HG02571 (cell line): ENCODE measurements around the gene HM13.
A peak's percentile ranks its signal among the peaks of the same experiment; 100 is the strongest.
"Not testable (repeated sequence)": the region's sequence is repeated elsewhere in the genome, so short reads cannot be mapped to it uniquely, and the experiment has no call there.

ENCODE experiments used
- ATAC-seq: cut with Tn5 transposase; IDR thresholded peaks from one replicate; pipeline ENCODE4 v1.9.1; 2021; ENCODE audit warnings: mild to moderate bottlenecking, moderate library complexity; ENCODE audit not compliant: unreplicated experiment

Gene HM13

DNA sequence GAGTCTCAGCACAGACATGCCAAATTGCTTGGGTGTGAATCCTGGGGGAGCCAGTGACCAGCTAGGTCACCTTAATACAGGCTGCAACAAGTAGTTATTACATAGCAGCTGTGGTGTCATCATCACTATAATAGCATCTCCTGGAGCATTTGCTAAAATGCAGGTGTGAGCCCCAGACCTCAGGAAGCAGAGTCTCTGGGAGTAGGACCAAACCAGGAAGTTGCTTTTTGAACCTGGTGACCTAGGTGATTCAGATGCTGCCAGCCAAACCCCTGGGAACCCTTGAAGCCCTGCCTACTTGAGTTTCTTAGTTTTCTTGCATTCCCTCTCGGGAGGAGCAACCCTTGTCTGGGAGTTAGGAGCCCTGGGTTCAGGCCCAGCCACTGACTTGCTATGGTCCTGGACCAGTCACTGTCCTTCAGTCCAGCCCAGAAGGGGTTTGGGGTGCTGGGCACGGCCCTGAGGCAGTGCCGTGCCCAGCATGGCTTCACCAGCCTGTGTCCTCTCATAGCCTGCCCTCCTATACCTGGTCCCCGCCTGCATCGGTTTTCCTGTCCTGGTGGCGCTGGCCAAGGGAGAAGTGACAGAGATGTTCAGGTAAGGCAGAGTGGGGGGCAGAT is 51.6 kb downstream of the HM13 start:
- no peak for ATAC-seq

DNA sequence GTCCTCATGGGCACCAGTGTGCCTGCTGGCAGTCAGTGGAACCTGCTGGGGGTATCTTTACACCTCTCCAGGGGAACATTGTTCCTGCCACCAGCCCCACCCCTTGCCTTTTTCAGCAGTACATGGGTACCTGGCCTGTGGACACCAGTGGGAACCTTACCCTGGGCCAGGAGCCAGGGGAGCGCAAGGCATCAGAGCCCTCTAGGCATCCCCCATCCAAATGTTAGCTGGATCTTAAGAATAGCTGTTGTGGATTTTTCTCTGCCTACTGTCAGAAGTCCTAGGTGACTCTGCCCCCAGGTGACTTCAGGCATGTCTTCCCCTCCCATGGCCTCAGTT is 52.0 kb downstream of the HM13 start:
- no peak for ATAC-seq

DNA sequence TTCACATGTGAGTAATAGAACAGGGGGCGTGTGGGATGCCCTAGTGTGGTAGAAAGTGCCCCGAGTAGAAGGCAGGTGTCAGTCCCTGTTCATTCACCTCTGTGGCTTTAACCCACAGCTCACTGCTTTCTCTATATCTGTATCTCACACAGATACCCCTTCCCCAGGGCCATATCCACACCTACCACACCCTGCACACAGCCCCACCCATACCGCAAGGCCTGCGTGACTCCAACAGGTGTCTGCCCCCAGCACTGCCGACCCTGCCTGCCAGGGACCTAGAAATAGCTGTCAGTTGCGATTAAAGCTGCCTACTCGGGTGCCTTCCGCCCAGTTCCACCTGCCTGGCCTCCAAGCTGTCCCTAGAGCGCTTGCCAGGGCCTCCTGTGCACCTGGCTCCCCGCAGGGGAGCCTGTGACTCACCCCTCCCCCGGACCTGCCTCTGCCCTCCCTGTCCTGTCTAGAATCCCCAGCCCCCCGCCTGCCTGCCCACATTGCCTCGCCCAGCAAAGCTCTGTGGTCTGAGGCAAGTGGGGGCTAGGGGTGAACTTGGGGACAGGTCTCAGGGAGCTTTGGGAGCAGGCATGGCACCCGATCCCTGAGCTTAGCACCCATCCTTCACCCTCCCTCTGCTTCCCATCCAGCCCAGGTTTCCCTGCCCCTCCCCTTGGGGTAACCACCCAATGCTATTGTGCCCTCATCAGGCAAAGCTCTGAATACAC is 52.6 kb downstream of the HM13 start:
- ATAC-seq = no peak

DNA sequence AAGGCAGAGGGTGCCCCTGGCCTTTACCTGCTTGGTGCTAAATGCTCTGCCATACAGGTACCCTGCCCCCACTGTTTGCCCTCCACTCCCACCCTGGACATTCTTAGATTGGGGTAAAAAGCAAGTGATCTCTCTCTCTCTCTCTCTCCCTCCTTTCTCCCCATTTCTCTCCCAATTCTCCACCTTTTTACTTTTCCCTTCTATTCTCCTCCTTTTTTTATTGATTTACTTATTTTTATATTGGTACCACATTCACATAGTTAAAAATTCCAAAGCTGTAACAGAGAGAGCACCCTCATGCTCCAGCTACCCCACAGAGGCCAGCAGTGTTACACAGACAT is 53.1 kb downstream of the HM13 start:
- no peak for ATAC-seq

DNA sequence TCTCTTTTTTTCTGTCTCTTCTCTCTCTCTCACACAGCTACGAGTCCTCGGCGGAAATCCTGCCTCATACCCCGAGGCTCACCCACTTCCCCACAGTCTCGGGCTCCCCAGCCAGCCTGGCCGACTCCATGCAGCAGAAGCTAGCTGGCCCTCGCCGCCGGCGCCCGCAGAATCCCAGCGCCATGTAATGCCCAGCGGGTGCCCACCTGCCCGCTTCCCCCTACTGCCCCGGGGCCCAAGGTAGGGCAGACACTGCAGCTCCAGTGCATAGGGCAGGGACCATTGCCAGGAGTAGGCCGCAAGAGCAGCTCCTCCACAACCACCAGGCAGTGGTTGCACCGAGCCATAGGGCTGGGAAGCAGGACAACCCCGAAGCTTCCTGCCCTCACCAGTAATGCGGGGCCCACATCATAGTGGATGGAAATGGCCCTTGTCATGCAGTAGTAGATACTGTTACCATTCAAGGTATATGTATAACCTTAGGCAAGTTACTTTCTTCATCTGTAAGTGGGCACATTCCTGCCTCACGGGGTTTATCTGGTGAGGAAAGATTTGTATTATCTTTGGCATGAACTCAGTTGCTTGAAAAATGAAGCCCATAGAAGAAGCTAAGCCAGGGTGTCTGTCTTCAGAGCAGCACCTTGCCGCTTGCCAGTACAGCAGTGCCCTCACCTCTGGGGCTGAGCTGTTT is 53.9 kb downstream of the HM13 start:
- no peak for ATAC-seq

DNA sequence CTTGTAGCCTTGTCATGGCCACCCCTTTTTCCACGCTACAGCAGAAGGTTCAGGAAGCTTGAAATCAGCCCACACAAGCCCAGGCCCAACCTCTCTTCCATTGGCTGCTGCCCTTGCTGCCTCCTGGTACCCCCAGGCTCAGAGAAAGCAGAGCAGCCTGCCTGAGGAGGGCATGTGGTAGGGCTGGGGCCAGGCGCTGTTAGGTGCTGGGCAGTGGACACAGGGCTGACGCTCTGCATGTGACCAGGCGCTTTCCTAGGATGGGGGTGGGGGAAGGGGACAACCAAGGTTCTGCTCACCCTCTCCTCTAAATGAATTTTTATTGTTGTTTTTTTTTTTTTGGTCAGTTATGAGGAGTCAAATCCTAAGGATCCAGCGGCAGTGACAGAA is 54.5 kb downstream of the HM13 start:
- no peak for ATAC-seq

DNA sequence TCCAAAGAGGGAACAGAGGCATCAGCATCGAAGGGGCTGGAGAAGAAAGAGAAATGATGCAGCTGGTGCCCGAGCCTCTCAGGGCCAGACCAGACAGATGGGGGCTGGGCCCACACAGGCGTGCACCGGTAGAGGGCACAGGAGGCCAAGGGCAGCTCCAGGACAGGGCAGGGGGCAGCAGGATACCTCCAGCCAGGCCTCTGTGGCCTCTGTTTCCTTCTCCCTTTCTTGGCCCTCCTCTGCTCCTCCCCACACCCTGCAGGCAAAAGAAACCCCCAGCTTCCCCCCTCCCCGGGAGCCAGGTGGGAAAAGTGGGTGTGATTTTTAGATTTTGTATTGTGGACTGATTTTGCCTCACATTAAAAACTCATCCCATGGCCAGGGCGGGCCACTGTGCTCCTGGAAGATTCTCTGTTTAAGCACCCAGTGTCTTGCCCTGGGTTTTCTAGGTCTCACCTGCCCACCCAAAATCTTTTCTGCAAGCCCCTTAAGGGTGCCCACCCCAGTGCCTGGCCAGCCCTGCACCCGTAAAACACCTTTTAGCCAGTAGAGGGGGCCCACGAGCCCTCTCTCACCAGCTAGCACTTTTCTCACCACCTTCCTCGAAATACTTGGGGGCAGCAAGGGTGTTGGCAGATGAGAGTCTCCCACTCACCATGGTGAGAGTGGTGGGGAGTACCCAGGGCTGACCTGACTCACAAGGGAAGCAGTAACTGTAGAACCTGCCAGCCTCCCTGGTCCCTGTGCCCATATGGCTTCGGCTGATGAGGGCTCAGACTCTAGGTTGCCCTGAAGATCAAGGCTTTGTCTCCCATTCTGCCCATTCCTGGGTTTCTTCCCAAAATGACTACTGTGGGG is 55.1 kb downstream of the HM13 start:
- ATAC-seq = no peak

DNA sequence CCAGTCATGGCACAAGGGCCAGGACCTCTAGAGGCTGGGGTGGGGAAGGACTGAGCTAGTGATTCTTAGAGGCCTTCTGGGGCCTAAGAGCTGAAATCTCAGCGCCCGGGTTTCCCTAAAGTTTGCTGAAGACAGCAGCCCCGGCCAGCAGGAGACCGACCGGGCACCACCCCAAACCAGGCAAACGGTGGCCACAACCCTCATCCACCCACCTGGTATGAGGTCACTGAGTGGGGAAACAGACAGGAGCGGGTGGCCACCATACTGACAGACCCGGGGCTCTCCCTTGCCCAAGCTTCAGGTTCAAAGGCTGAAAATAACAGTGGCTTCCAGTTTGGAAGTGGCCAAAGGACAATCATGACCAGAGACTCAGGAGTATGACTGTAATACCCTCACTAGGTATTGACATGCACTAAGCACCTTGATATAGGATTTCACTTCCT is 55.8 kb downstream of the HM13 start:
- no peak for ATAC-seq

DNA sequence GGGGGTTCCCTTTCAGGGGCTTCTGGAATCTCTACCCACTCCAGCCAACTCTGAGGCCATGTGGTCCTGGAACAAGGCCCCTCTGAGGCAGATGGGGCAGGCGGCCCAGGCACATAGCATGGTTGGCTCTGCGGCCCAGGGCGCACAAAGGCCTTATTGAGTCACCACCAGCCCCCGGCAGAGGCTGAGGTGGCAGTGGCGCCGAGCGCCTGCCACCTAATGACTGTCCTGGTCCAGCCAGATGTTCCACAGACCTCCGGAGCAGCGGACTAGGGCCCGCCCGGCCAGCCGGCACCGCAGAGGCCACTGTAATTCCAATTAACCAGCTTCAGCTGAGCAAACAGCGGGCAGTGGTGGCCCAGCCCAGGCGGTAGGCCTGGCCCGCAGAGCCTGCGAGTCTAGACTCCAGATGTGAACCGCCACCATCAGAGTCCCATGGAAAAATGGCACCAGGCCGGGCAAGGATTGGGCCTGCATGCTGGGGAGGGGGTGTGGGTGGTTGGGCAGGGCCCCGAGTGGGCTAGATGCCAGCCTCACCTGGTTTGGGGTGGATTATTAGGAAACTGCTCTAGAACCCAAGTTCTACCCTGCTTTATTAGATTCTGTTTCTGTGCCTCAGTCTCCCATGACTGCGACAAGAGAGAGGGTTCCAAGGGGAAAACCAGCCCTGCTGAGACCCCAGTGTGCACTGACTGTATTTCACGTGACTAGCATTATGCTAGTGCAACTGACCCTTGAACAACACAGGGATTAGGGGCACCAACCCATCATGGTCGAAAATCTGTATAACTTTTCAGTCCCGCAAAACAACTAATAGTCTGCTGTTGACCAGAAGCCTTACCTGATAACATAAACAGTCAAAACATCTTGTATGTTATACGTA is 56.7 kb downstream of the HM13 start:
- no peak for ATAC-seq

DNA sequence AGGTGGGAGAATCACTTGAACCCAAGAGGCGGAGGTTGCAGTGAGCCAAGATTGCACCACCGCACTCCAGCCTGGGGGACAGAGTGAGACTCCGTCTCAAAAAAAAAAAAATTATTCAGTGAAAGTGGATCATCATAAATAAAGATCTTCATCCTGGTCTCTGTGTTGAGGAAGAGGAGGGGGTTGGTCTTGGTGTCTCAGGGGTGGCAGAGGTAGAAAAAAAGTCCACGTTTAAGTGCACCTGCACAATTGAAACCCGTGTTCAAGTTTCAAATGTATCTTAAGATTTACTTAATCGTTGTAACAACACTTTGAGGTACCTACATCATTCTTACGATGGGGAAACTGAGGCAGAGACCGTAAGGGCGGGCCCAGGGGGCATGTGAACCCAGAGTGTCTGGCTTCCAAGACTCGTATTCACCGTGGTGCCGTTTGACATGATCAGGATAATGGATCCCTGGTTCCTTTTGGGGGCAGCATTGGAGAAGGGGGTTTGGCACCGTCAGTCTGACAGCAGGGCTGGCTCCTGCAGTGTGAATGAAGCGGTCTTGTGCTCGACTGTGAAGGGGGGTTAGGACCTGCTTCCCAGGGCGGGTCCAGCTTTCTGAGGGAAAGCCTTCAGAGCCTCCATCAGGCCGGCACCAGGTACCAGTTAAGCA is 57.9 kb downstream of the HM13 start:
- ATAC-seq = no peak

DNA sequence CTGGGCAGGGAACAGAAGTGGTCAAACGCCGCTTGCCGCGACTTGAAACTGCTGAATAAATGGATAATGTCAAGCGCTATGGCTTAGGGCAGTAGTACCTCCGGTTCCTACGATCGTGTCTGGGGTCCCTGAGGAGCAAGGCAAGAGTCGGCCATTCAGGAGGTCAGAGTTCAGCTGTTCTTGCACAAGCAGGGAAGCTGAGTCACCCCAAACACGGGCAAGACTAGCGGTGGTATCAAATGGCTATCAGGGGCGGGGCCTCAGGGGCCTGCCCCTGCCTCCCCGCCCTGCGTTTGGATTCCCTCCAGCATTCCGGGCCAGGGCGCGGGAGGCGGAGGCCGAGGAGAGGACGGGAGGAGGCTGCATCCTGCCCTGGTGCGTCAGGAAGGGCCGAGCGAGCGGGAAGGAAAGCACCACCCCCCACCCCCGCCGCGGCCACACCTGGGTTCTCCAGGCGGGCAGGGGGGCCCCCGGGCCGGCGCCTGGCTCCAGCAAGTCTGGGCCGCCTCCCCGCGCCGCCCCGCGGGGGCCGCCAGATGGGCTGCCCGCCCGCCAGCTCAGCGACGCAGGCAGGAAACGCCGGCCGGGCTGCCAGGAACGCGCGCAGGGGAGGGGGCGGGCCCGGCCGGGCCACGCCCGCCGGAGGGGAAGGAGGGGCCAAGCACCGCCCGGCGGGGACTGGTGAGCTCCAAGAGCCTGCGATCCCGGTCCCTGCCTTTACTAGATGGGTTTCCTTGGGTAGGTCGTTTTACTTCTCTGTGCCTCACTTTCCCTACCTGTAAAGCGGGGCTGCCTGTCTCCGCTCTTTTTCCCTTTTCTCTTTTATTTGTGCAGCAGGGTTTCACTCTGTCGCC is 58.7 kb downstream of the HM13 start:
- ATAC-seq = peak; percentile 72

DNA sequence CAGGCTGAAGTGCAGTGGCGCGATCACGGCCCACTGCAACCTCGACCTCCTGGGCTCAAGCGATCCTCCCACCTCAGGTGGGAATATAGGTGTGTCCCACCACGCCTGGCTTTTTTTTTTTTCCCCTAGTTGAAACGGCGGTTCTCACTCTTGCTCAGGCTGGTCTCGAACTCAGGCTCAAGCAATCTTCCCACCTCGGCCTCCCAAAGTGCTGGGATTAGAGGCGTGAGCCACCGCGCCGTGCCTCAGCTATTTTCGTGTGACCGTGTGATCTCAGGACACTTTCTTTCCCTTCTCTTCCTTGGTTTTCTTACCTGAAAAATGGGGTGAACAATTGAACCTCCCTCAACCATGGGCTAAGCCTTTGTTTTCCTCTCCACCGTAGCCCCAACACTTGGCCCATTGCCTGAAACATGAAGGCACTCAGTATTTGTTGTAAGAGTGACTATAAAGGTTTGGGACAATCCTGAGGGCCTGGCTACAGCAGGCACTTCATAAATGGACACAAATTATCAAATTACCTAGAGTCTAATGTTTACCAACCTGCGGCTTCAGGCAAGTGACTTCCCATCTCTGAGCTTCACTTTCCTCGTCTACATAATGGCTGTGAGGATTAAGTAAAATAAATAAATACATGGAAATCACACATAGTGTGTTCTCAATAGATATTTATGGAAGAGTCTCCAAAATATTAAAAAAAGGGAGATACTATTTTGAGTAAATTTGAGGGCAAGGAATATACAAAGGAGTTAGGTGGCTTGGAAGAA is 59.5 kb downstream of the HM13 start:
- ATAC-seq = peak; percentile 4

DNA sequence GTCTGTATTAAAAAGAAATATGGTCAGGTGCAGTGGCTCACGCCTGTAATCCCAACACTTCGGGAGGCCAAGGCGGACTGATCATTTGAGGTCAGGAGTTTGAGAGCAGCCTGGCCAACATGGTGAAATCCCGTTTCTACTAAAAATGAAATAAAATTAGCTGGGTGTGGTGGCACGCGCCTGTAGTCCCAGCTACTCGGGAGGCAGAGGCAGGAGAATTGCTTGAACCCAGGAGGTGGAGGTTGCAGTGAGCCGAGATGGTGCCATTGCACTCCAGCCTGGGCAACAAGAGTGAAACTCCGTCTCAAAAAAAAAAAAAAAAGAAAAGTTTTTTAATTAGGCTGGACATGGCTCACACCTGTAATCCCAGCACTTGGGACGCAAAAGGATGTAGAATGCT is 60.7 kb downstream of the HM13 start:
- not testable (repeated sequence) for ATAC-seq

DNA sequence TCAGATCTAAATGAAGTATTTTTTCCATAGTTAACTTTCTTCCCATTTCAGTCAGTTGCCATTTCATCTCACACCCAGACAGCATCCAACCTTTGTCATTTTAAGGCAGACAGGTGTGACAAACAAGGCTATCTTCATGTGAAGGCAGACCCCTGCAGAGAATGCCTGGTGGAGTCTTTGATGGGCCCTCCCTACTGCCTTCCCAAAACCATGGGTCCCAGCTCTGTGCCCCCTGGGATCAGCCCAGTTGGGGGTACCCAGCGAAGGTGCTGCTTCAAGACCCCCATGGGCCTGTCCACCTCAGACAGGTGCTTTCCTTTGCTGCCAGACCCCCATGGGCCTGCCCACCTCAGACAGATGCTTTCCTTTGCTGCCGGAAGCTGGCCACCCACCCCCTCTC is 62.5 kb downstream of the HM13 start:
- ATAC-seq = no peak

DNA sequence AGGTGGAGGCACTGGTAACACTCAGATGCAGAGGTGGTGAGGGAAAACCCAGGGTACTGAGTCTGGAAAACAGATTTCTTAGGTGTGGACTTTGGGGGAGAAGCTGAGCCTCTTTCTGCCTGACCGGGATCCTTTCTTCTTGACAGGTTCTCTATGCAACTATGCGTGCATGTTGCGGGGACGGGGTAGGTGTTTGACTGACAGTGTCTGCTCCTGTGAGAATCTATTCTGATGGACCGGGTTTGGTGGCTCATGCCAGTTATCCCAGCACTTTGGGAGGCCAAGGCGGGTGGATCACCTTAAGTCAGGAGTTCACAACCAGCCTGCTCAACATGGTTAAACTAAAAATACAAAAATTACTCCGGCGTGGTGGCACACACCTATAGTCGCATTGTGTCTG is 63.0 kb downstream of the HM13 start:
- no peak for ATAC-seq

DNA sequence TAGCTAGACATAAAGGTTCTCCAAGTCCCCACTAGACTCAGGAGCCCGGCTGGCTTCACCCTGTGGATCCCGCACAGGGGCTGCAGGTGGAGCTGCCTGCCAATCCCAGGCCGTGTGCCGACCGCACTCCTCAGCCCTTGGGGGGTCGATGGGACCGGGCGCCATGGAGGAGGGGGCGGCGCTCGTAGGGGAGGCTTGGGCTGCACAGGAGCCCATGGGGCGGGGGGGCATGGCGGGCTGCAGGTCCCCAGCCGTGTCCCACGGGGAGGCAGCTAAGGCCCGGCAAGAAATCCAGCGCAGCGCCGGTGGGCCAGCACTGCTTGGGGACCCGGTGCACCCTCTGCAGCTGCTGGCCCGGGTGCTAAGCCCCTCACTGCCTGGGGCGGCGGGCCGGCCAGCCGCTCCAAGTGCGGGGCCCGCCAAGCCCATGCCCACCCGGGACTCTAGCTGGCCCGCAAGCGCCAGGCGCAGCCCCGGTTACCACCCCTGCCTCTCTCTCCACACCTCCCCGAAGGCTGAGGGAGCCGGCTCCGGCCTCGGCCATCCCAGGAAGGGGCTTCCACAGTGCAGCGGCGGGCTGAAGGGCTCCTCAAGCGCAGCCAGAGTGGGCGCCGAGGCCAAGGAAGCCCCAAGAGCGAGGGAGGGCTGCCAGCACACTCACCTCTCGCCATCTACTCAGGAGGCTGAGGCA is 64.4 kb downstream of the HM13 start:
- no peak for ATAC-seq

DNA sequence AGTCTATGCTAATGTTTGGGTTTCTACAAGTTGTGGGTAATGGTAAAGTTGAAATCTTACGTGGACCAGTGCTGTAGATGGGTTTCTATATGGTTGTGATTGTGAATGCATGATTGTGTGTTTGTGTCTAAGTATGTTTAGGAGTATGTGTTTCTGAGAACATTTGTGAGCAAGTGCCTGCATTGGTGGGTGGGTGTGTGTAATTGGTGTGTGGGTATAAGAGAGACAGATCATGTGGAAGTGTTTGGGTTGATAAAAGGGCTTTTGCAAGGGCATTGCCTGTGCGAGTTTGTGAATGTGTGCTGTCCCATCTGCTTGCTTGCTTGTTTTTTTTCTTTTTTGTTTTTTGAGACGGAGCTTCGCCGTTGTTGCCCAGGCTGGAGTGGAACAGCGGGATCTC is 65.0 kb downstream of the HM13 start:
- ATAC-seq = no peak
